ENCODE results near the gene PLD6. TPM values are rescaled to one million over a fixed set of nuclear protein-coding genes. Genes with fewer than 3 reads are reported as not detected.

PLD6 gene
- total RNA-seq, 1 donor from 2014 or later, result 3.7 TPM

DNA sequence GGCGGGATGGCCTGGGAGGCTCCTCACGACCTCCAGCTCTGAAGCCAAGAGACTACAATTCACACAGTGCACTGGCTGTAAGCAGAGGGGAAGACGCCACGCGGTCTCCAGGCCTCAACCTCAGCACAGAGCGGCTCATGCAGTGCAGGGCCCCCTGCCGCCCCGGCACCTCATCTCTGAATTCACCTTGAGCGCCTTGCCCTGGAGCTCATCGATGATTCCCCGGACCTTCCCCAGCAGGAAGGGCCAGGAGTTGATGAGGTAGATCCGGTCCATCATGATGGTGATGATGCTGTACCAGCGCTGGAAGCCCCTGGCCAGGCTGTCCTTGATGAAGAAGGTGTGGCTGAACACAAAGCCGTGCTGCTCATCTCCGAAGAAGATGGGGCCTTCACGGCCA is 17.6 kb upstream of the PLD6 start:
- no peak for DNase-seq (ENCODE audit: low read depth)
- no peak for FAIRE-seq
- no peaks in the 10 kb centered on the region for H3K27me3 ChIP-seq (ENCODE audit: control insufficient read depth, insufficient read depth, low read length)
- no peak overlapping the region for H3K4me3 ChIP-seq (ENCODE audit: low read depth, low read length)
- TF ChIP-seq, protein P1, sequence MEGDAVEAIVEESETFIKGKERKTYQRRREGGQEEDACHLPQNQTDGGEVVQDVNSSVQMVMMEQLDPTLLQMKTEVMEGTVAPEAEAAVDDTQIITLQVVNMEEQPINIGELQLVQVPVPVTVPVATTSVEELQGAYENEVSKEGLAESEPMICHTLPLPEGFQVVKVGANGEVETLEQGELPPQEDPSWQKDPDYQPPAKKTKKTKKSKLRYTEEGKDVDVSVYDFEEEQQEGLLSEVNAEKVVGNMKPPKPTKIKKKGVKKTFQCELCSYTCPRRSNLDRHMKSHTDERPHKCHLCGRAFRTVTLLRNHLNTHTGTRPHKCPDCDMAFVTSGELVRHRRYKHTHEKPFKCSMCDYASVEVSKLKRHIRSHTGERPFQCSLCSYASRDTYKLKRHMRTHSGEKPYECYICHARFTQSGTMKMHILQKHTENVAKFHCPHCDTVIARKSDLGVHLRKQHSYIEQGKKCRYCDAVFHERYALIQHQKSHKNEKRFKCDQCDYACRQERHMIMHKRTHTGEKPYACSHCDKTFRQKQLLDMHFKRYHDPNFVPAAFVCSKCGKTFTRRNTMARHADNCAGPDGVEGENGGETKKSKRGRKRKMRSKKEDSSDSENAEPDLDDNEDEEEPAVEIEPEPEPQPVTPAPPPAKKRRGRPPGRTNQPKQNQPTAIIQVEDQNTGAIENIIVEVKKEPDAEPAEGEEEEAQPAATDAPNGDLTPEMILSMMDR (IDR thresholded peaks at IDR 0.05; ENCODE audit: insufficient read depth, low read length, severe bottlenecking), result no peak
- peaks cover 59% of the 10 kb centered on the region for H3K36me3 ChIP-seq (ENCODE audit: control insufficient read depth, insufficient read depth, low read length)

DNA sequence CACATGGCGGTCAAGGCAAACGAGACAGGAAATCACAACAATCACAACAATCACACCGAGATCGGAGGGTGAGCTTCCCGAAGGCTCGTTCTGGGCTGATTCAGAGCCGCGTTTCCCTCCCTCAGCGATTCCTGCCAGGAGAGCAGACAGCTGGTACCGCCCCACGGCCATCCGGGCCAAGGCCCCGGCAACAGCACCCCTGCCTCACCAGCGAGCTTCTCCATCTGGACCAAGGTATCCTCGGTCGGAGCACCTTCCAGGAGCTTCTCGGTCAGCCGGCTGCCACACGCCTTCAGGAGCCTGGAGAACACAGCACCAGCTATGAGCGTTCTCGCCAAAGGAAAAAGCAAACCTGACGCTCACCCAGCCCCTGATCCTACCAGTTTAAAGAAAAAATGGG is 15.2 kb upstream of the PLD6 start:
- Histone ChIP-seq H3K4me3 (ENCODE audit: low read depth, low read length) (no peak overlapping the region), H3K36me3 (ENCODE audit: control insufficient read depth, insufficient read depth, low read length) (peaks cover 49% of the 10 kb centered on the region), H3K27me3 (ENCODE audit: control insufficient read depth, insufficient read depth, low read length) (no peaks in the 10 kb centered on the region)
- TF ChIP-seq, protein P1 (IDR thresholded peaks at IDR 0.05; ENCODE audit: insufficient read depth, low read length, severe bottlenecking), result no peak
- FAIRE-seq (no peak), DNase-seq (ENCODE audit: low read depth) (no peak)

DNA sequence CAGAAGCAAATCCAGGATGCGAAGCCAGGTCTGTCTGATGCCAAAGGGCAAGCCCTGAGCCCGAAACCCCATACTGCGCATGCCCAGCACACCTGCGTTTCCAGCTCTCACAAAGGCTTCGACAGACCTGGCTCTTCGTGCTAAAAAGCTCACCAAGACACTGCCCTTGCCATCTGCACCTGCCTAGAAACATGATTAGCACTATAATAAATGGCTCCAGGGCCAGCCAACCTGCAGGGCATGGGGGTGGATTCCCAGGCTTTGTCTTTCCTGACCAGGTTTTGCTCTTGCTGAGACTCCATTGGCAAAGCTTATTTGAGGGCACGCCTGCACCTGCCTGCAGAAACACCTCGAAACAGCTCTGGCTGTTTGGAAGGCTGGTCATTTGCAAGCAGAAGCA is 14.4 kb upstream of the PLD6 start:
- FAIRE-seq (no peak), DNase-seq (ENCODE audit: low read depth) (no peak)
- TF ChIP-seq, protein P1 (IDR thresholded peaks at IDR 0.05; ENCODE audit: insufficient read depth, low read length, severe bottlenecking), result no peak
- Histone ChIP-seq H3K4me3 (ENCODE audit: low read depth, low read length) (no peak overlapping the region), H3K27me3 (ENCODE audit: control insufficient read depth, insufficient read depth, low read length) (no peaks in the 10 kb centered on the region), H3K36me3 (ENCODE audit: control insufficient read depth, insufficient read depth, low read length) (peaks cover 53% of the 10 kb centered on the region)

DNA sequence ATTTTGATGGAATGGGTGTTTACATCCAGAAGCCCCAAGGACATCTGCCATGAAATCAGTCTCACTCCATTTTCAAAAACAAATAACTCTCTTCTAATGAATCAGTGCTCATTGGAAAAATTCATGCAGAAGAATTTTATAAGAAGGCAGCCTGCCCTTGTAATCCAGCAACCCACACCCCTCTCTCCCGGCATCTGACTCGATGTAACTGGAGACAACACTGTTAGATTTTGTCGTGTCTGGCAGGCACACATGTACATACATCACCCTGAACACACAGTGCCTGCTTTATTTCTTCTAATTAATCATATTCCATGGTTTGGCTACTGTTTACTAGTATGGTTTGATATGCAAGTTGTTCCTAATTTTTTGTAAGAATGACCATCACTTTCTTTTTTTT is 11.9 kb upstream of the PLD6 start:
- TF ChIP-seq, protein P1 (IDR thresholded peaks at IDR 0.05; ENCODE audit: insufficient read depth, low read length, severe bottlenecking), result no peak
- H3K27me3 ChIP-seq (ENCODE audit: control insufficient read depth, insufficient read depth, low read length), result no peaks in the 10 kb centered on the region
- no peak overlapping the region for H3K4me3 ChIP-seq (ENCODE audit: low read depth, low read length)
- DNase-seq (ENCODE audit: low read depth) (no peak), FAIRE-seq (no peak)
- H3K36me3 ChIP-seq (ENCODE audit: control insufficient read depth, insufficient read depth, low read length), result peaks cover 47% of the 10 kb centered on the region

DNA sequence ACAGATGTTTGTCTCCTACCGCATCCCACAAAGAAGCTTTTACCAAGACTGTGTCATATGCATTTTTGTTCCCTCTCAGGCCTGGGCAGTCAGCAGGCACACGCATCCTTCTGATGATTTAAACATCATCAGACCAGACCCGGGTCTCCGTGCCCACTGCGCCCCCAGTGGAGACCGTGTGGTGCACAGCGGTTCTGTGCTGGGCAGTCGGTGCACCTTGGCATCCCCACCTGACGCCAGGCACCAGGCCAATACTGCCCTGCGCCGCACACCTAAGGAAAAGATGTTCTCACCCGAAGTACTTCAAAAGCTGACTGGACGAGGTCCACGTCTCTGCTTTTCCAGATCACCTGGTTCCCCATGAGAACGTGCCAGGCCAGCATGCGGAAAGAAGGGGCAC is 10.6 kb upstream of the PLD6 start:
- H3K36me3 ChIP-seq (ENCODE audit: control insufficient read depth, insufficient read depth, low read length), result peaks cover 45% of the 10 kb centered on the region
- TF ChIP-seq, protein P1 (IDR thresholded peaks at IDR 0.05; ENCODE audit: insufficient read depth, low read length, severe bottlenecking), result peak; percentile 8
- H3K27me3 ChIP-seq (ENCODE audit: control insufficient read depth, insufficient read depth, low read length), result no peaks in the 10 kb centered on the region
- no peak overlapping the region for H3K4me3 ChIP-seq (ENCODE audit: low read depth, low read length)
- peak; percentile 75 for FAIRE-seq
- no peak for DNase-seq (ENCODE audit: low read depth)

DNA sequence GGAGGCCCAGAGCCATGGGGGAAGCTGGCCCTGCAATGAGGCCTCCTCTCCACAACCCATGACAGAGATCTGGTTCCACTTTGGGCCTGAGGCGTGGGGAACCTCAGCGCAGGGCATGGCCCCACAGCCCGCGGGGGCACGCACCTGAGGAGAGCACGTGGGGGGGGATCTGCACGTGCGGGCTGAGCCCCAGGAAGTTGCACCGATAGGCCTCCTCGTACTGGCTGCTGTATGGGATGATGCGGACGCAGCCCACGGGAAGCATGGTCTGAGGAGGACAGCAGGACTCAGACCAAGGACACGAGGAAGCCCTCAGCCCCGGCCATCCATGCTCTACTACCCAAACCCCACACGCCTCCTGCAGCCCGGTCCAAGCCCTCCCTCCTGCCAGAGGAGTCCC is 10.1 kb upstream of the PLD6 start:
- peaks cover 42% of the 10 kb centered on the region for H3K36me3 ChIP-seq (ENCODE audit: control insufficient read depth, insufficient read depth, low read length)
- H3K27me3 ChIP-seq (ENCODE audit: control insufficient read depth, insufficient read depth, low read length), result no peaks in the 10 kb centered on the region
- TF ChIP-seq, protein P1 (IDR thresholded peaks at IDR 0.05; ENCODE audit: insufficient read depth, low read length, severe bottlenecking), result no peak
- DNase-seq (ENCODE audit: low read depth), result no peak
- FAIRE-seq, result no peak
- H3K4me3 ChIP-seq (ENCODE audit: low read depth, low read length), result no peak overlapping the region
